PFSK-1 (cell line): Measurements from ENCODE around the gene IGF2R.

ENCODE experiments used
- FOXP2 ChIP-seq: optimal IDR thresholded peaks from 2 replicates; pipeline ENCODE3; 2011; ENCODE audit warnings: borderline replicate concordance, control low read depth, inconsistent platforms; ENCODE audit not compliant: insufficient read depth; ENCODE audit errors: extremely low read length, extremely low read depth
- POLR2AphosphoS5 ChIP-seq: IDR thresholded peaks from 2 replicates; pipeline ENCODE4 v1.6.1; 2012; ENCODE audit warnings: low read depth, mild to moderate bottlenecking, control low read depth, low read length, moderate library complexity
- REST ChIP-seq, 2 experiments: IDR thresholded peaks; 2 replicates each; pipeline versions ENCODE4 v1.6.1 to v1.8.0; 2011 to 2012; ENCODE audit warnings: low read depth in 2 of 2, low read length in 2 of 2, control low read depth in 1 of 2, inconsistent platforms in 1 of 2, mild to moderate bottlenecking in 1 of 2, moderate library complexity in 1 of 2; ENCODE audit not compliant: insufficient read depth in 1 of 2
- SIN3A ChIP-seq: IDR thresholded peaks from 2 replicates; pipeline ENCODE4 v1.6.1; 2012; ENCODE audit warnings: mild to moderate bottlenecking, low read length, moderate library complexity, borderline replicate concordance; ENCODE audit not compliant: insufficient read depth
- TAF1 ChIP-seq: IDR thresholded peaks from 2 replicates; pipeline ENCODE4 v1.6.1; 2012; ENCODE audit warnings: low read length, control low read depth, borderline replicate concordance; ENCODE audit not compliant: insufficient read depth

Gene IGF2R

GRCh38 chr6:160051390-160051789 lies 82.5 kb downstream of the IGF2R start:
- TF ChIP-seq POLR2AphosphoS5 (no peak), REST (IDR thresholded peaks at IDR 0.05; ENCODE audit: insufficient read depth in 1 of 2, low read depth in 2 of 2, low read length in 2 of 2) (no peak), TAF1 (no peak), FOXP2 (no peak), SIN3A (no peak)

DNA sequence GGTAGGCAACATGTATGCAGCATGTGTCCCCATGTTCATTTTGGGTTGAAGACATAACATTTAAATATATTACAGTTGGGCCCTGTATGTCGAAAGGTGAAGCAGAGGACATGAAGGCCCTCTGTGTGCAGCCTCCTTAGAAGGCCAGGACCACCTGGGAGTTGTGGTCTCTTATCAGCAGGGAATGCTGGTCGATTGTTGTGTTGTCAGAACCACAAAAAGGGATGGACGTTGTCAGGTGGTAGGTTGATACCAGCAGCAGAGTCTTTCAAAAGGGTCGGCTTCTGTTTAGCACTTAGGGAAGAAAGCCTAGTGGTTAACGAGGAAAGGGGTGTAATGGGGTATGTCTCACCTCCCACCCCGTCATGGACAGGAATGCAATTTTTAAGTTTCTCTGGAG lies 85.4 kb downstream of the IGF2R start:
- TF ChIP-seq POLR2AphosphoS5 (no peak), FOXP2 (no peak), TAF1 (no peak), SIN3A (no peak), REST (IDR thresholded peaks at IDR 0.05; ENCODE audit: insufficient read depth in 1 of 2, low read depth in 2 of 2, low read length in 2 of 2) (no peak)

DNA sequence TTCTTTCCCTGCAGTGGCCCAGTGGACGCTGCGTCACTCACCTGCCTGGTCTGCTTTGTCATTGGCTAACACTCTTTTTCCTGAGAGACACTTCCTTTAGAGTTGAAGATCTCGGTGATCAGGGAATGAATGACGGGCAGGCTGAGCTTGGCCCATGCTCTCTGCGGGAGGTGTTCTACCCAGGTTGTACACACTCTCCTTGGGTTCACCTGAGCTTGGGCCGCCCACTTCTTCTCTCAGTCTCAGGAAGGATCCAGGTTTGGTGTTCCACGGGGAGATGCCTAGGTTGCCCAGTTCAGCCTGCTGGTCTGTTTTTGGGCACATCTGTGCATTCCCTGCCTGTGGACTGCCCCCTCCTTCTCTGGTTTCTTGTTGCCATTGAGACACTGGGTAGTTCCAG lies 86.0 kb downstream of the IGF2R start:
- TF ChIP-seq POLR2AphosphoS5, result no peak
- TF ChIP-seq FOXP2, result no peak
- TF ChIP-seq SIN3A, result no peak
- TF ChIP-seq TAF1, result no peak
- no peak for TF ChIP-seq REST (IDR thresholded peaks at IDR 0.05; ENCODE audit: insufficient read depth in 1 of 2, low read depth in 2 of 2, low read length in 2 of 2)

DNA sequence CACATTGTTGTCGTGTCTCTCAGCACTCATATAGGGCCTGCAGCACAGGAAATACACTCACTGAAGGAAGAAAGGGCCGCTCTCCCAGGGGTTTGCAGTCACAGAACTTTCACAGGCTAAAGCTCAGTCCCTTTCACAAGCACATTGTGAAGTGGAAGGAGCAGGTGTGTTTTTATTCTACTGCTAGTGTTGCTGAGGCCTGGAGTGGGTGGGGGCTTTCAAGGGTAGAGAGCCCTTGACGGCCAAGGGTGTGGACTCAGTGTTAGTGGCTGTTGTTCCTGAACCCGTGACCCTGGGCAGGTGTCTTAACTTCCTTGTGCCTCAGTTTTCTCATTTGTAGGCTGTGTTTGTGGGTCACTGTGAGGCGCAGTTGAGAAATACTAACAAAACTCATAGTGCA lies 86.5 kb downstream of the IGF2R start:
- TF ChIP-seq TAF1 (no peak), SIN3A (no peak), REST (IDR thresholded peaks at IDR 0.05; ENCODE audit: insufficient read depth in 1 of 2, low read depth in 2 of 2, low read length in 2 of 2) (no peak), FOXP2 (no peak), POLR2AphosphoS5 (no peak)

DNA sequence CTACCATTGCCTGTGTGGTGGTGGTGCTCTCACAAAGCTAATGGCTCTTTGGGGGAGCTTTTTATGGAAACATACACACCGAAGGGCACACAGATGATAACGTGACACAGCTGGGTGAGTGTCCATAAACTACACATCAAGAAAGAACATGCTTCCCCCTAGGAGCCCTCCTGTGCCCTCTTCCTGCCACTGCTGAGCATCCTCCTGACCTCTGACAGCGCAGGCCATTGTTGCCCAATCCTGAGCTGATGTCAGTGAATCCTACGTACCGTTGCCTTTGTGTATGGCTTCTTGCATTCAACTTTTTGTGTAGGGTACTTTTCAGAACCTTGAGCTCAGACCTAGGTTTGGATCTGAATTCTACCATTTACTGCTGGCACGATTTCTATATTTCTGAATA lies 86.9 kb downstream of the IGF2R start:
- TF ChIP-seq POLR2AphosphoS5 (no peak), SIN3A (no peak), TAF1 (no peak), FOXP2 (no peak), REST (IDR thresholded peaks at IDR 0.05; ENCODE audit: insufficient read depth in 1 of 2, low read depth in 2 of 2, low read length in 2 of 2) (no peak)
